ENCODE data around the gene MAST4. TPM values are rescaled to one million over a fixed set of nuclear protein-coding genes. Genes with fewer than 3 reads are reported as not detected.
"Not testable (repeated sequence)": the region's sequence is repeated elsewhere in the genome, so short reads cannot be mapped to it uniquely, and the experiment has no call there.

Gene MAST4
- total and polyA plus RNA-seq, 2 of the 8 experiments (the other 6 are each of a cell fraction or from before 2014, with no cell fraction given): 1.5 to 2.6 TPM

DNA sequence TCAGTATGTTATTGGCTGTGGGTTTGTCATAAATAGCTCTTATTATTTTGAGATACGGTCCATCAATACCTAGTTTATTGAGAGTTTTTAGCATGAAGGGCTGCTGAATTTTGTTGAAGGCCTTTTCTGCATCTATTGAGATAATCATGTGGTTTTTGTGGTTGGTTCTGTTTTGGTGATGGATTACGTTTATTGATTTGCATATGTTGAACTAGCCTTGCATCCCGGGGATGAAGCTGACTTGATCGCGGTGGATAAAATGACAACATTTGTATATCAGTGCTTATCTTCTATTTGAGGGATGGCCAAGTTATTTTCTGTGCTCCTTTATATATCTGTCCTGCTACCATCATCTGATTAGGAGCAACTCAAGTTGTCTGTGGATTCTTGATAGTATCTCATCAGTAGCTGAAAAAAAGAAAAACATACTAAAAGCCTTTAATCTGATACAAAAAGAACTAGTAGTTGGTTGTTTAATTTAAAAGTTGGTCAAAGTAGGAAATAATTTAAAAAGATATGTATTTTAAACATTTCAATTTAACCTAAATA, 531.2 kb downstream of the MAST4 start:
- 92% methylated on average over 5 of the region's 5 CpGs; no CpG with 5 or more reads in 1 of the 2 experiments for WGBS, 2 experiments (ENCODE audit: extremely low coverage in 1 of 2, insufficient coverage in 1 of 2, insufficient read length in 1 of 2, insufficient replicate concordance in 2 of 2, low coverage in 1 of 2, low lambda C conversion rate in 2 of 2, missing lambda C conversion rate in 1 of 2)

More for the DNA sequence above, 531.2 kb downstream of the MAST4 start:
- H3K18ac ChIP-seq (ENCODE audit: extremely low read depth, low read length); H3K9ac ChIP-seq (replicated peaks in 1 of 4; ENCODE audit: extremely low read depth in 1 of 4, low read depth in 3 of 4, low read length in 3 of 4); H3K9me3 ChIP-seq (ENCODE audit: insufficient read depth in 2 of 2, low read depth in 1 of 2, low read length in 1 of 2); H3K4me2 ChIP-seq (ENCODE audit: insufficient read depth in 1 of 2, low read depth in 2 of 2, low read length in 2 of 2); DNase-seq (ENCODE audit: low read depth in 1 of 2, low spot score in 2 of 2); H2BK12ac ChIP-seq (ENCODE audit: low read depth, low read length); H4K8ac ChIP-seq (ENCODE audit: extremely low read depth, insufficient read depth, low read length); H2BK5ac ChIP-seq (ENCODE audit: low read depth, low read length); H2BK120ac ChIP-seq (replicated peaks; ENCODE audit: low read depth, low read length); H3K23me2 ChIP-seq (ENCODE audit: low read depth, low read length); H3K27ac ChIP-seq (ENCODE audit: low read depth, low read length); H3K4ac ChIP-seq (replicated peaks; ENCODE audit: insufficient read length, low read depth, low read length); H2AFZ ChIP-seq (ENCODE audit: low read length); POLR2A ChIA-PET (ENCODE audit: partially characterized antibody); H3K23ac ChIP-seq (ENCODE audit: insufficient read length); H2BK20ac ChIP-seq (ENCODE audit: low read length); H3K4me1 ChIP-seq (replicated peaks in 1 of 4; ENCODE audit: control insufficient read depth in 3 of 4, insufficient read depth in 4 of 4, low read length in 3 of 4); H4K91ac ChIP-seq (replicated peaks; ENCODE audit: insufficient read length, low read length); H4K20me1 ChIP-seq (replicated peaks in 1 of 2; ENCODE audit: control insufficient read depth in 1 of 2, insufficient read depth in 2 of 2, low read length in 2 of 2); H3K36me3 ChIP-seq (ENCODE audit: control insufficient read depth in 2 of 4, insufficient read depth in 4 of 4, low read length in 3 of 4); H3K4me3 ChIP-seq (ENCODE audit: extremely low read depth in 1 of 4, insufficient read depth in 2 of 4, low read depth in 3 of 4, low read length in 4 of 4); H3K27me3 ChIP-seq (replicated peaks in 1 of 4; ENCODE audit: control insufficient read depth in 3 of 4, extremely low read depth in 1 of 4, insufficient read depth in 3 of 4, low read length in 3 of 4); H4K5ac ChIP-seq (ENCODE audit: insufficient read length, low read depth, low read length); H2AK5ac ChIP-seq (ENCODE audit: low read depth, low read length); H3K79me2 ChIP-seq (ENCODE audit: control insufficient read depth in 1 of 2, insufficient read depth in 2 of 2, low read length in 2 of 2); FAIRE-seq; H3K79me1 ChIP-seq (ENCODE audit: low read depth, low read length); H2BK15ac ChIP-seq (ENCODE audit: low read length); H3K14ac ChIP-seq (ENCODE audit: insufficient read length); H3K56ac ChIP-seq (replicated peaks; ENCODE audit: insufficient read length, low read depth, low read length): not testable (repeated sequence)
- CTCF ChIA-PET (ENCODE audit: partially characterized antibody): interaction anchor here (0.7 to 0.9 kb wide), 2 partner anchors 9 to 29 kb away, joined by 3 read pairs; no protein-coding TSS in a partner anchor

All from H1 (cell line).